T-helper 2 cell (primary cell): Measurements from ENCODE around the gene FARS2.

Experiments used
- DNase-seq, 5 experiments: peaks; one replicate each; pipeline versions ENCODE4 v3.0.0 to v3.0.0-alpha.2; 2012 to 2022

The FARS2 gene

GRCh38 chr6:5814116-5814515 lies 552.8 kb downstream of the FARS2 start:
- DNase-seq: peak in 1 of 5 experiments; percentile 16

- no peak for DNase-seq
Observed at GRCh38 chr6:5814901-5815300, 553.6 kb downstream of the FARS2 start.

GRCh38 chr6:5817869-5818268 lies 556.6 kb downstream of the FARS2 start:
- no peak for DNase-seq

DNA sequence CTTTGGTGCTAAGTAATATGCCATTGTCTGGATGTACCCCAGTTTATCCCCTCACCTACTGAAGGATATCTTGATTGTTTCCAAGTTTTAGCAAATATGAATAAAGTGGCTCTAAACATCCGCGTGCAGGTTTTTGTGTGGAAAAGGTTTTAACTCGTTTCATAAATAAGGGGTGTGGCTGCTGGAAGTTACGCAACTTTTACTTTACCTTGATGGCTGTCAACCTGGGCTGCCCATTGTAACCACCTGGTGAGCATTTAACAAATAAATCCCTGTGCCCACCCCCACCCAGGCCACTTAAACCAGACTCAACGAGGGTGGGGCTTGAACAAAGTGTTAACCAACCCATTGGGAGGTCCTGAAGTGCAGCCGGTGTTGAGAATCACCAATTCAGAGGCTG lies 557.6 kb downstream of the FARS2 start:
- no peak for DNase-seq
